Measurements from ENCODE around the gene ACTL6B.
"Not testable (repeated sequence)": the region's sequence is repeated elsewhere in the genome, so short reads cannot be mapped to it uniquely, and the experiment has no call there.

ACTL6B gene

GRCh38 chr7:100665168-100665726 lies 9.0 kb upstream of the ACTL6B start:
- FAIRE-seq, result no peak
- no peak for DNase-seq (ENCODE audit: insufficient read length, low spot score)
- TF ChIP-seq, protein P1, sequence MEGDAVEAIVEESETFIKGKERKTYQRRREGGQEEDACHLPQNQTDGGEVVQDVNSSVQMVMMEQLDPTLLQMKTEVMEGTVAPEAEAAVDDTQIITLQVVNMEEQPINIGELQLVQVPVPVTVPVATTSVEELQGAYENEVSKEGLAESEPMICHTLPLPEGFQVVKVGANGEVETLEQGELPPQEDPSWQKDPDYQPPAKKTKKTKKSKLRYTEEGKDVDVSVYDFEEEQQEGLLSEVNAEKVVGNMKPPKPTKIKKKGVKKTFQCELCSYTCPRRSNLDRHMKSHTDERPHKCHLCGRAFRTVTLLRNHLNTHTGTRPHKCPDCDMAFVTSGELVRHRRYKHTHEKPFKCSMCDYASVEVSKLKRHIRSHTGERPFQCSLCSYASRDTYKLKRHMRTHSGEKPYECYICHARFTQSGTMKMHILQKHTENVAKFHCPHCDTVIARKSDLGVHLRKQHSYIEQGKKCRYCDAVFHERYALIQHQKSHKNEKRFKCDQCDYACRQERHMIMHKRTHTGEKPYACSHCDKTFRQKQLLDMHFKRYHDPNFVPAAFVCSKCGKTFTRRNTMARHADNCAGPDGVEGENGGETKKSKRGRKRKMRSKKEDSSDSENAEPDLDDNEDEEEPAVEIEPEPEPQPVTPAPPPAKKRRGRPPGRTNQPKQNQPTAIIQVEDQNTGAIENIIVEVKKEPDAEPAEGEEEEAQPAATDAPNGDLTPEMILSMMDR (IDR thresholded peaks at IDR 0.05; ENCODE audit: insufficient read depth, missing control alignments), result no peak

- not testable (repeated sequence) for FAIRE-seq; DNase-seq (ENCODE audit: insufficient read length, low spot score)
These were observed 6.0 kb upstream of the ACTL6B start for GRCh38 chr7:100662194-100662776.

GRCh38 chr7:100654908-100655831 lies 1.1 kb downstream of the ACTL6B start:
- no peak for DNase-seq (ENCODE audit: insufficient read length, low spot score)
- FAIRE-seq, result no peak
- TF ChIP-seq, protein P1 (IDR thresholded peaks at IDR 0.05; ENCODE audit: insufficient read depth, missing control alignments), result no peak

DNA sequence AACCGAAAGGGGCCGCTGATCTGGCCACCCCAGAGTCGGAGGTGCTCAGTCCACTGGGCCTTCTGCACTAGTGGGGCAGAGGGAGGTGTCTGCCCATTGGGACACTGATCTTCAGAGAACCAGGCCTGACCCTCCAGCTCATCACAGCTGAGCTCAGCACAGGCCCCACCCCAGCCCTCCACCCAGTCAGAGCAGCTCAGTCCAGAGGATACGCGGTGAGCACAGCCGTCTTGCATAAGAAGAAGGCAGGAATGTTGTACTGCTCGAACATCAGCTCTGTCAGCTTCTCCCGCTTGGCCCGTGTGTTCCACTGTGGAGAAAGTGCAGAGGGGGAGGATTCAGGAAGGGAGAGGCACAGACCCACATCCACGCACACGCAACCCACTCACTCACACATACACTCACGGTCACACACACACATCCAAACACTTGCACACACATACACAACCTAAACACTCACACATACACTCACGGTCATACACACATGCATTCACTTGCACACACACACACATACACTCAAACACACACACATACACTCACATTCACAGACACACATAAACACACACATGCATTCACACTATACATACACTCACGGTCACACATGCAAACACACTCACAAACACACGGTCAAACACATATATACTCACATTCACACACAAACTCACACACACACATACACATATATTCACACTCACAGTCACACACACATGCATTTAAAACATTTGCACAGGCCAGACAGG lies 6.3 kb downstream of the ACTL6B start:
- FAIRE-seq (no peak), DNase-seq (ENCODE audit: insufficient read length, low spot score) (no peak)
- TF ChIP-seq, protein P1 (IDR thresholded peaks at IDR 0.05; ENCODE audit: insufficient read depth, missing control alignments), result no peak

GRCh38 chr7:100642534-100642907 lies 13.7 kb downstream of the ACTL6B start:
- TF ChIP-seq, protein P1 (IDR thresholded peaks at IDR 0.05; ENCODE audit: insufficient read depth, missing control alignments), result no peak
- FAIRE-seq (no peak), DNase-seq (ENCODE audit: insufficient read length, low spot score) (no peak)

GRCh38 chr7:100641860-100642533 lies 14.3 kb downstream of the ACTL6B start:
- TF ChIP-seq, protein P1 (IDR thresholded peaks at IDR 0.05; ENCODE audit: insufficient read depth, missing control alignments), result no peak
- DNase-seq (ENCODE audit: insufficient read length, low spot score) (no peak), FAIRE-seq (no peak)

GRCh38 chr7:100641463-100641859 lies 14.8 kb downstream of the ACTL6B start, which contains the start of gene TFR2:
Gene TFR2, minus strand, starts transcription at chr7:100641552. Its CDS starts 43 bp downstream, at chr7:100641509.
- FAIRE-seq (no peak), DNase-seq (ENCODE audit: insufficient read length, low spot score) (no peak)
- TF ChIP-seq, protein P1 (IDR thresholded peaks at IDR 0.05; ENCODE audit: insufficient read depth, missing control alignments), result no peak

Data from D721Med (cell line).